ENCODE data around the gene TAS2R5. TPM values are rescaled to one million over a fixed set of nuclear protein-coding genes. Genes with fewer than 3 reads are reported as not detected.
"Not testable (repeated sequence)": the region's sequence is repeated elsewhere in the genome, so short reads cannot be mapped to it uniquely, and the experiment has no call there.

The TAS2R5 gene
- total RNA-seq, 1 donor from 2014 or later: 6.4 TPM

DNA sequence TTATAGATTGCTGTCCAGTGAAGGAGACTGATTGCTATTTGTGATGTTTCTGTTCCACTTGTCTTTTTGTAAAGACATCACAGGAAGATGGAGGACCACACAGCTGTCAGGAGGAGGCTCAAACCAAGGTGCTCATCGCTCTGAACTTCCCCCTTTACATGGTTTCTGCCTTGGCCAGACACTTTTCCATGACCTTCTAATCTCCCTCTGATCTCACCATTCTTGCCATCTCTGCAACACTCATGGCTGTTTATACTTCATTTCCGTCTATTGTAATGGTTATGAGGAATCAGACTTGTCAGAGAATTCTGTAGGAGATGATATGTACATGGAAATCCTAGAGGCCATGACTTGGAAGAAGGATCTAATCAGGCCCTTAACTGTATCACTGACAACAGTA is 1.7 kb upstream of the TAS2R5 start:
- Mint-ChIP-seq H3K27me3 (no peaks in the 10 kb centered on the region), H3K4me1 (ENCODE audit: low read depth) (no peaks in the 10 kb centered on the region), H3K27ac (no peak overlapping the region), H3K9me3 (ENCODE audit: low read depth) (no peaks in the 10 kb centered on the region), H3K36me3 (ENCODE audit: insufficient read depth) (peaks cover 8% of the 10 kb centered on the region), H3K4me3 (ENCODE audit: low read depth) (no peak overlapping the region)
- TF ChIP-seq, protein P1, sequence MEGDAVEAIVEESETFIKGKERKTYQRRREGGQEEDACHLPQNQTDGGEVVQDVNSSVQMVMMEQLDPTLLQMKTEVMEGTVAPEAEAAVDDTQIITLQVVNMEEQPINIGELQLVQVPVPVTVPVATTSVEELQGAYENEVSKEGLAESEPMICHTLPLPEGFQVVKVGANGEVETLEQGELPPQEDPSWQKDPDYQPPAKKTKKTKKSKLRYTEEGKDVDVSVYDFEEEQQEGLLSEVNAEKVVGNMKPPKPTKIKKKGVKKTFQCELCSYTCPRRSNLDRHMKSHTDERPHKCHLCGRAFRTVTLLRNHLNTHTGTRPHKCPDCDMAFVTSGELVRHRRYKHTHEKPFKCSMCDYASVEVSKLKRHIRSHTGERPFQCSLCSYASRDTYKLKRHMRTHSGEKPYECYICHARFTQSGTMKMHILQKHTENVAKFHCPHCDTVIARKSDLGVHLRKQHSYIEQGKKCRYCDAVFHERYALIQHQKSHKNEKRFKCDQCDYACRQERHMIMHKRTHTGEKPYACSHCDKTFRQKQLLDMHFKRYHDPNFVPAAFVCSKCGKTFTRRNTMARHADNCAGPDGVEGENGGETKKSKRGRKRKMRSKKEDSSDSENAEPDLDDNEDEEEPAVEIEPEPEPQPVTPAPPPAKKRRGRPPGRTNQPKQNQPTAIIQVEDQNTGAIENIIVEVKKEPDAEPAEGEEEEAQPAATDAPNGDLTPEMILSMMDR (IDR thresholded peaks at IDR 0.05; ENCODE audit: unreplicated experiment): no peak
- DNase-seq (ENCODE audit: low spot score, unreplicated experiment): no peak

DNA sequence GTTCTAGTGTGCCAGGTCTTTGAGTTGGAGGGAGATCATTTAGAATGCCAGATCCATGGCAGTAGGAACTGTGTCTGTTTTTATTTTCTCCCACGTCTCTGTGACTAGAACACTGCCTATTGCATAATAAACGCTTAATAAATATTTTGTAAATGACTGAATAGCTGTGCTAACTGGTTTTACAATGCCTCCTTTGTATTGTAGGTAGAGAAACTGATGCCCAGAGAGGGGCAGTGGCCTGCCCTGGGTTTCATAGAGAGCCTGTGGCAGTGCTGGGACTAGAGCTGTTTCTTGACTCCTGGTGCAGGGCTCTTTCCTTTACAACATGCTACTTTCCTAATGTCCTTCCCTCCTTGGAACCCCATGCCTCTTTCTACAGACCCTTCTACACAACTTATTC is 2.5 kb downstream of the TAS2R5 start:
- Mint-ChIP-seq H3K36me3 (ENCODE audit: insufficient read depth) (peaks cover 8% of the 10 kb centered on the region), H3K27me3 (no peaks in the 10 kb centered on the region), H3K27ac (no peak overlapping the region), H3K4me1 (ENCODE audit: low read depth) (peaks cover 9% of the 10 kb centered on the region), H3K9me3 (ENCODE audit: low read depth) (no peaks in the 10 kb centered on the region), H3K4me3 (ENCODE audit: low read depth) (no peak overlapping the region)
- DNase-seq (ENCODE audit: low spot score, unreplicated experiment): no peak
- TF ChIP-seq, protein P1 (IDR thresholded peaks at IDR 0.05; ENCODE audit: unreplicated experiment): no peak

DNA sequence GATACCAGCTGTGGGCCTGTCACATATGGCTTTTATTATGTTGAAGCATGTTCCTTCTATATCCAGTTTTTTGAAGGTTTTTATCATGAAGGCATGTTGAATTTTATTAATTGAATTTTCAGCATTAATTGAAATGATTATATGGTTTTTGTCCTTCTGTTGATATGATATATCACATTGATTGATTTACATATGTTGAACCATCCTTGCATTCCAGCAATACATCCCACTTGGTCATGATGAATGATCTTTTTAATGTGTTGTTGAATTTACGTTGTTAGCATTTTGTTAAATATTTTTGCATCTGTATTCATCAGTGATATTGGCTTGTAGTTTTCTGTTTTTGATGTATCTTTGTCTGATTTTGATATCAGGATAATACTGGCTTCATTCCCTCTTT is 30.1 kb downstream of the TAS2R5 start:
- peaks cover 30% of the 10 kb centered on the region for H3K36me3 Mint-ChIP-seq (ENCODE audit: insufficient read depth)
- TF ChIP-seq, protein P1 (IDR thresholded peaks at IDR 0.05; ENCODE audit: unreplicated experiment): no peak
- no peak for DNase-seq (ENCODE audit: low spot score, unreplicated experiment)

DNA sequence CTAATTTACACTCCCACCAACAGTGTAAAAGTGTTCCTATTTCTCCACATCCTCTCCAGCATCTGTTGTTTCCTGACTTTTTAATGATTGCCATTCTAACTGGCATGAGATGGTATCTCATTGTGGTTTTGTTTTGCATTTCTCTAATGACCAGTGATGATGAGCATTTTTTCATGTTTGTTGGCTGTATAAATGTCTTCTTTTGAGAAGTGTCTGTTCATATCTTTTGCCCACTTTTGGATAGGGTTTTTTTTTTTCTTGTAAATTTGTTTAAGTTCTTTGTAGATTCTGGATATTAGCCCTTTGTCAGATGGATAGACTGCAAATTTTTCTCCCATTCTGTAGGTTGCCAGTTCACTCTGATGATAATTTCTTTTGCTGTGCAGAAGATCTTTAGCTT is 32.4 kb downstream of the TAS2R5 start:
- not testable (repeated sequence) for DNase-seq (ENCODE audit: low spot score, unreplicated experiment); H3K4me1 Mint-ChIP-seq (ENCODE audit: low read depth); H3K27me3 Mint-ChIP-seq; H3K27ac Mint-ChIP-seq; H3K4me3 Mint-ChIP-seq (ENCODE audit: low read depth)
- H3K9me3 Mint-ChIP-seq (ENCODE audit: low read depth): peaks cover 48% of the 10 kb centered on the region
- peaks cover 27% of the 10 kb centered on the region for H3K36me3 Mint-ChIP-seq (ENCODE audit: insufficient read depth)

More for the DNA sequence above, 30.1 kb downstream of the TAS2R5 start:
- no peak overlapping the region for H3K4me3 Mint-ChIP-seq (ENCODE audit: low read depth)
- peaks cover 51% of the 10 kb centered on the region for H3K9me3 Mint-ChIP-seq (ENCODE audit: low read depth)
- no peaks in the 10 kb centered on the region for H3K4me1 Mint-ChIP-seq (ENCODE audit: low read depth)
- no peak overlapping the region for H3K27ac Mint-ChIP-seq
- no peaks in the 10 kb centered on the region for H3K27me3 Mint-ChIP-seq

DNA sequence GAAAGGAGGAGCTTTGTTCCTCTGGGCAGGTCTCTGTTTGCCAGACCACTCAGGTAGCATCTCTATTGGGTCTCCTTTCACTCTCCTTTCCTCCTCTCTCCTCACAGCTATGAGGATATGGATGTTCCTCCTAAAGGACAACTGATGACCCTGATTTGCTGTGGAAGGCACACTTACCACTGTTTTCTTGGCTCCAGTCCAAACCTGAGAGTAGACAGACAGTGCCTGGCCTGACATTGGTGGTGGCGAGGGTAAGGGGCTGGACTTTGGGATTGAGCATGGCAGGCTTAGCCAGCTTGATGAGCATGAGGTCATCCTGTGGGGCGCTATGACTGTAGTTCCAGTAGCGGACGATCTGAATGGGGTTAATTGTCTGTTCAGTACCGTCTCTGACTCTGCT is 47.7 kb downstream of the TAS2R5 start:
- TF ChIP-seq, protein P1 (IDR thresholded peaks at IDR 0.05; ENCODE audit: unreplicated experiment): no peak
- DNase-seq (ENCODE audit: low spot score, unreplicated experiment): no peak
- Mint-ChIP-seq H3K27ac (no peak overlapping the region), H3K36me3 (ENCODE audit: insufficient read depth) (no peaks in the 10 kb centered on the region), H3K4me3 (ENCODE audit: low read depth) (no peak overlapping the region), H3K27me3 (no peaks in the 10 kb centered on the region), H3K9me3 (ENCODE audit: low read depth) (no peaks in the 10 kb centered on the region), H3K4me1 (ENCODE audit: low read depth) (peaks cover 4% of the 10 kb centered on the region)

DNA sequence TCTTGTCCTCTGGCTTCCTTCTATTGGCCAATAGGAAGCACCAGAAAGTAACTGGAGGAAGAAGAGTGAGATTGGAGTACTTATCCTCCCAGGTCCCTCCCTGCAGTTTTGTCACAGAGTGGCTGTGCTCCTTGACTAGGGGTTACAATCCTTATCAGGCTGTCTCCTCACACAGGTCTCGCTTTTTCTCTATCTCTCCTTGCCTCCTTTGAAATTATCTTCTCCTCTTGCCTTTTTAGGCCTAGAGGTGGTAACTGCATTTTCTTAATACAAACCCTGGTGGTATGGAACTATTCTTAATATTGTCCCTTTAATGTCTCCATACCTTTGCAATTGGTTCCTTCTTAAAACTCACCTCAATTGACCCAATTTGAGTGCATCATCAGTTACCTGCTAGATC is 48.6 kb downstream of the TAS2R5 start:
- H3K4me3 Mint-ChIP-seq (ENCODE audit: low read depth): no peak overlapping the region
- no peak for DNase-seq (ENCODE audit: low spot score, unreplicated experiment)
- no peaks in the 10 kb centered on the region for H3K27me3 Mint-ChIP-seq
- TF ChIP-seq, protein P1 (IDR thresholded peaks at IDR 0.05; ENCODE audit: unreplicated experiment): no peak
- H3K27ac Mint-ChIP-seq: no peak overlapping the region
- no peaks in the 10 kb centered on the region for H3K36me3 Mint-ChIP-seq (ENCODE audit: insufficient read depth)
- H3K9me3 Mint-ChIP-seq (ENCODE audit: low read depth): no peaks in the 10 kb centered on the region
- H3K4me1 Mint-ChIP-seq (ENCODE audit: low read depth): peaks cover 9% of the 10 kb centered on the region
